ENCODE results near the gene MRTO4.
A peak's percentile ranks its signal among the peaks of the same experiment; 100 is the strongest.
"Not testable (repeated sequence)": the region's sequence is repeated elsewhere in the genome, so short reads cannot be mapped to it uniquely, and the experiment has no call there.

Gene MRTO4

DNA sequence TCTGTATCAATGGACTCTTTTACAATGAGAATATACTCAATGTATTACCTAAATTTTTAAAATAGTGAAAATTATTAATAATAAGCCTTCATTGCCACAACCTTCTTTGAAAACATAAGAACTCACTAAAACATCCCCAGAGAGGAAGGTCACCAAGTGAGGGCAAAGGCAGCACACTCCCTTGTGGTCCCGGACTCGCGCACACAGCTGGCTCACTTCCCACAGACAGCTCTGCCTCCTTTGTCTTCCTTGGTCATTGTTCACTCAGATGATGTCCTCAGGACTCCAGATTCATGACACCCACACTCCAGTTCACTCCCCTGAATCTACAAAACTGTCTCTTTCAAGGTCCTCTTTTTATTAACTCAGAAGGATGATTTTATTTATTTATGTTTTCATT, 22.4 kb upstream of the MRTO4 start:
- no peak for DNase-seq

DNA sequence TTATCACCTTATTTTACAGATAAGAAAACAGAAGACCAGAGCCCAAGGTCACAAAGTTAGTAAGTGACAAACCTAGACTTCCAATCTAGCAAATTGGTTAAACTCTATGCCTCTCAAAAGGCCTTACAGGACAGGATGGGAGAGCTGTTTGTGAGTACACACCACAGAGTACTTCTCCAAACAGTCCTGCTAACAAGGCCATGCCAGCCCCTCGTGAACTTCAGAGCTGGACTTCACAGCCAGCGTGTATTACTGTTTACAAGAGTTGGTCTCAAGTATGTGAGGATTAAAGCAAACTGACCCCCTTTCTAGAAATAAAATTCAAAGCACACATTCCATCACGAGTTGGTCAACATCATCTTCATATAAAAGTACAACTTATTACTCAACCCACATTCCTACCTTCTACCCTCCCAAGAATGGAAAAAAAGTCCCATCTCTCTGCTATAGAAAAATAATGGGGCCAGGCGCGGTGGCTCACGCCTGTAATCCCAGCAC, 21.7 kb upstream of the MRTO4 start:
- DNase-seq: no peak

DNA sequence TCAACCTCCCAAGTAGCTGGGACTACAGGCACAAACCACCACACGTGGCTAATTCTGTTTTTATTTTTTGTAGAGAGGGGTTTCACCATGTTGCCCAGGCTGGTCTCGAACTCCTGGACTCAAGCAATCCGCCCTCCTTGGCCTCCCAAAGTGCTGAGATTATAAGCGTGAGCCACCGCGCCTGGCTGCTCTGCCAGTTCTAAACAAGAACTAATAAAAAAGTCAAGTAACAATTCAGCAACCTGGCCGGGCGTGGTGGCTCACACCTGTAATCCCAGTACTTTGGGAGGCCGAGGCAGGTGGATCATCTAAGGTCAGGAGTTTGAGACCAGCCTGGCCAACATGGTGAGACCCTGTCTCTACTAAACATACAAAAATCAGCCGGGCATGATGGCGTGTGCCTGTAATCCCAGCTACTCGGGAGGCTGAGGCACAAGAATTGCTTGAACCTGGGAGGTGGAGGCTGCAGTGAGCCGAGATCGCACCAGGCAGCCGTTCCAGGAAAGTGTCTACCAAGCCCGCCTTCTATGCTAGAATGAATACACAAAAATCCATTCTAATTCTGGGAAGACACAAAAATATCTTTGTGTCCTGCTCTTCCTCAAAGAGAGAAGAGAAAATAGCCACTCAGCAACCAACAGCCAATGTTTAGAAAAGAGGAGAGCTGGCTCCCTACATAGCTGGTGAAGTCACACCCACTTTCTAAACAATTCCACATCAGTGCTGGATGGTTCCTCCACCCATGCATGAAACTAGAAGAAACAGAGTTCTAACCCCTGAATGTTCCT, 19.7 kb upstream of the MRTO4 start:
- not testable (repeated sequence) for DNase-seq

DNA sequence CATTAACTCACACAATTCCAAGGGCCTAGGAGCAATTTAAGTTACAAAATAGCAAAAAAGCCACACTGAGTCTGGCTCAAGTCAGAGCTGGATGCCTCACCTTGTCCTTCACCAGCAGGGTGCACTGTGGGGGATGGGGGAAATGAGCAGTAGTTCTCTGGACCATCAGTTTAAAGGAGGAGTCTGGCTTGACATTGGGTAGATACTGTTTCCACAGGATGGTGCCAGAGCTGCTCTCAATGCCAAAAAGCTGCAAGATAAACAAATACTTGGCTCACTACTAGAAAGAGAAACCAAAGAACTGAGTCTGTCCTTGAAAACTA, 19.1 kb upstream of the MRTO4 start:
- no peak for DNase-seq

DNA sequence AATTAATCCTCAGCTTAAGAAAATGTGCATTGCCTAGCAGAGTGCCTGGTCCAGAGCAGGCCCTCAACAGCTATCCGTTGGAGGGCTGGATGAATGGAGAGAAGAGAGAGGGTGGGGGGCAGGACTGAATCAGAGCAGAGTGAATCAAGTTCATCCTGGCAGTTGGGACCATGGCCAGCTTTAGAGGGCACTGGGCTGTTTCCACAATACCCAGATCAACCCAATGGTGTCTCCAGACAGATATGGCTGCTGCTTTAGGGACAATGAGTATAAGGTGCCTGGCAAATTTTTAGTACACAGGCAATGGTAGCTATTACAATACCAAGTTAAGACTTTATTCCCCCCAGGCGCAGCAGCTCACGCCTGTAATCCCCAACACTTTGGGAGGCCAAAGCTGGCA, 17.4 kb upstream of the MRTO4 start:
- no peak for DNase-seq

DNA sequence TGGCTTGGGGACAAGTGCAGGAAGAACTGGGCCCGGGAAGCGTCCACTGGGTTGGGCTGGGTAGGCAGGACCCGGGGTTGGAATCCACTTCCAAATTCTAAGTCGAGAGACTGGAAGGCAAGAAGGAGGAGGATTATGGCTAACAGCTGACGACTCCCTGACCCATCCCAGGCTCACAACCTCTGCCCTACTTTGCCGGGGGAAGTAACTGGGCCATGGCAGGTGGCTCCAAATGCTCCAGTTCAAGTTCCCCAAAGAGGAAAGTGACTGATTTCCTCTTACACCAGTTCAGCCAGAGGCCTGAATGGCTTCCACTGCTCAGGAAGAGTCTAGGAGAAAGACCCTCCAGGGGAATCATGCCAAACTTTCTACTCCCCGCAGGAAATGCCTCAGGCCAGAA, 11.7 kb upstream of the MRTO4 start:
- no peak for DNase-seq

DNA sequence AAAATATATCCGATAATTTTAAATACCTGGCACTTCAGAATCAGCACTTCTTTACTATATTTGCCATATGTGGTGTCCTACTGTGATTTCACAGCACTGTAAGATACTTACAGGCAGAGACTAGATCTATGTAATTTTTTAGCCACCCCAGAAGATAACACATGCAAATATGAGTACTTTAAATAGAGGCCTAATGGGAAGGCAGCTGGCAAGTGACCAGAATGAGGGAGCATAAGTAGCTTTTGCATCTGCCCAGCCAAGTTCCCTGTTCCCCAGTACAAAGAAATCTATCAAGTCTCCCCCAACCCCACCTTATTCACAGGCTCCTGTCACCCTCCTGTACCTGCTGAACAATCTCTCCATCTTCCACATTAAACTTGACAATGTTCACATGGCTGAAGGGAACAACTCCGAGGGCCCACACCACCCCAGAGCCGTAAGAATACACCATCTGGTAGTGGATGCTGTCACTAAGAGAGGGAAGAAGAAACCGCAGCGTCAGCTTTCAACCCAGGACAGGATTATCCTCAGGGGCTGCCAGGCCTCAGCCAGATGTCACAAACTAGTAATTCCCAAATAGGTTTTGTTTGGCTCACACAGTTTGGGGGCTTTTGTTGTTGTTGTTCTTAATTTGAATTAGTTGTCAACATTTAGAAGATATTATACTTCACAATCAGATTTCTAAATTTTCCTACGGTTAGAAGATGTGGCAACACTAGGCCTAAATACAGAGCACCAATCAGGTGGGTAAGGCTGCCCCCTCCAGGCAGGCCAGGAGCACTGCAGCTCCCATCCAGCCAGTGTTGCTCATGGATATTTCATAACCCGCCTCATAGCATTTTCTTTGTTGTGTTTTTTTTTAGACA, 10.7 kb upstream of the MRTO4 start:
- peak; percentile 83 for DNase-seq

DNA sequence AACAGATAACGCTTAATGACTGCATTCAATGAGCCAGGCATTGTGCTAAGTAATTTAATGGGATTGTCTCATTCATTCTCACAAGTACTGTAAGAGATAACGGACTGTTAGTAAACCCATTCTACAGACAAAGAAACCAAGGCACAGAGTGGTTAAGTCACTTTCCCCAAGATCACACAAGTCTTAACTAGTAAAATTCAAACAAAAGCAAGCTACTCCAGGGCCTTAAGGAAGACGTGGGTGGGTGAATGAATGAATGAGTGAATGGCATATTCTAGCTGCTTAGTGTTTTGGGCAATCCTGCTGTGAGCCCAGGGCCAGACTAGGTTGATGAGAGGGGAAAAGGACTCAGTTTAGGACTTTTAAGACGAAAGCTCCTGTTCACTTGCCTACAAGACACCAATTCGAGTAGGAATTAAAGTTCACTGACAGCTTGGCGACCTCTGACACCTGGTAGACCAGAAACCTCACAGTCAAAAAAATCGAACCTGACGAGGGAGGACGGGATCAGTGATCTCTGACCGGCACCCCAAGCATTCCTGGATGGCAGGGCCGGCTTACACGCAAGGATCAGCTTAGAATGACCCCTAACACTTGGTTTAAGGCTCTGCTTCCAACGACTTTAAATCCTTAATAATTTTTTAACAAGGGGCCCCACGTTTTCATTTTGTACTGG, 838 bp upstream of the MRTO4 start:
- DNase-seq: no peak

DNA sequence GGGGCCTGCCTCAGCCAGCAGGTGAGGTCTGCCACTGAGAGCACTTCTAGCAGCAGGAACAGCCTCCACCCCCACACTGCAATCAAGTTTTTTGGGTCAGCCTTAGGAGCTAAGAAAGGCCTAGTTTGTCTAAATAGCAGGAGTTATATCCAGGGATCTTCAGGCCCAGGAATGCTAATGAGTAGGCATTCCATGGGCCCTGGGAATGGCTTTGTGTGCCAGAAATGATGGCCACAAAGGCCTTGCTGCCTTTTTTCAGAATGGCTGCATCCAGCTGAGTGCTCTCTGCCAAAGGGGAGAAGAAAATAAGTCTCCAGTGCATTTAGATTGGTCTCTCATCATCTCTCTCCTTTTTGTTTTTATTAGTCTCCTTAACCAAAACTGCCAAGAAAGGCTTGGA, 2.8 kb downstream of the MRTO4 start:
- no peak for DNase-seq

DNA sequence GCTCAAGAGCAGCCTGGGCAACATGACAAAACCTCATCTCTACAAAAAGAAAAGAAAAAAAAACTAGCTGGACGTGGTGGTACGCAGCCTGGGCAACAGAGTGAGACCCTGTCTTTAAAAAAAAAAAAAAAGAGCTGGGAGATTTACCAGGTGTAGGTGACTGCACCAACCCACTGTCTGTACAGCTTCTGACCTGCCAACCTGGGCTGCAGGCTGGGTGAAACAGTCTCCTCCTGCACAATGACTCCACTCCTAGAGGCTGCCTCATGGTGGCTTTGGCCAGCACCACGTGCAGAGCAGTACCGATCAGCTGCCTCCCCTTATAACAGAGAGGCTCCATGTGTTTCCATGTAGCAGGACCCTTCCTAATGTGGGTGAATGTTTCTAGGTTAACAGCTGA, 3.7 kb downstream of the MRTO4 start:
- DNase-seq: no peak

DNA sequence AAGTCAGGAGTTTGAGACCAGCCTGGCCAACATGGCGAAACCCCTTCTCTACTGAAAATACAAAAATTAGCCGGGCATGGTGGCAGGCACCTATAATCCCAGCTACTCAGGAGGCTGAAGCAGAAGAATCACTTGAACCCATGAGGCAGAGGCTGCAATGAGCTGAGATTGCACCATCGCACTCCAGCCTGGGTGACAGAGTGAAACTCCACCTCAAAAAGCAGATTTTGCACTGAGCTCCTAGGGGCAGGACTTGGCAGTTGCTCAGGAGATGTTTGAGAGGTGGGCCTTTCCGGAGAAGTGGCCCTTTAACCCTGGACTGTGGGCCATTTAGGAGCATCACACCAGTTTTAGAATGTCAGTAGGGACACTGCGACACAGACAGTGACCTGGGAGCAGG, 4.7 kb downstream of the MRTO4 start:
- not testable (repeated sequence) for DNase-seq

DNA sequence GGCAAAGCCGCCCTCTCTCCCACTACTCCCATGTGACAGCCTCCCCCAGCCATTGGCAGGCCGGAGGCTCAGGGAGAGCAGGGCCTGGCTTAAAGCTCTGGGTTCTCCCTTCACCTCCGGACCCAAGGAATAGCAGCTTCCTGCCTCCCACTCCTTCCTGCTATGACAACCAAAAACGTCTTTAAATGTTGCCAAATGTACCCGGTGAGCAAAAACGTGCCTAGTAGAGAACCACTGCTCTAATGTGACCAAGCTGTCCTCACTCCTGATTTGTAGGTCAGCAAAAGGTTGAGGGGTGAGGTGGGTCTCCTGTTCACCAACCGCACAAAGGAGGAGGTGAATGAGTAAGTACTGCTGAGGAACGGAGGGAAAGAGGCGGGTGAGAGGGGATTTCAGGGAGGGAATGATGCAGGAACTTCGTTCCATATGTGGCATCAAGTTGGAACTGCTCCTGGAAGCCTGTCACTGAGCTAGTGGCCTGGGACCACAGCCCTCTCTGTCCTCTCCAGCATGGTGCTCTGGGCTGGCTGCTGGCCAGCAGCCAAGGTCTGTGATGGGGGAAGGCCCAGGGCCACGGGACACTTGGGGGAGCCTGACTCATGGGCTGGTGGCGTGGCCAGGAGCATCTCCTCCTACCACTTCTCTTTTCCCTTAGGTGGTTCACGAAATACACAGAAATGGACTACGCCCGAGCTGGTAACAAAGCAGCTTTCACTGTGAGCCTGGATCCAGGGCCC, 5.7 kb downstream of the MRTO4 start:
- peak; percentile 74 for DNase-seq

DNA sequence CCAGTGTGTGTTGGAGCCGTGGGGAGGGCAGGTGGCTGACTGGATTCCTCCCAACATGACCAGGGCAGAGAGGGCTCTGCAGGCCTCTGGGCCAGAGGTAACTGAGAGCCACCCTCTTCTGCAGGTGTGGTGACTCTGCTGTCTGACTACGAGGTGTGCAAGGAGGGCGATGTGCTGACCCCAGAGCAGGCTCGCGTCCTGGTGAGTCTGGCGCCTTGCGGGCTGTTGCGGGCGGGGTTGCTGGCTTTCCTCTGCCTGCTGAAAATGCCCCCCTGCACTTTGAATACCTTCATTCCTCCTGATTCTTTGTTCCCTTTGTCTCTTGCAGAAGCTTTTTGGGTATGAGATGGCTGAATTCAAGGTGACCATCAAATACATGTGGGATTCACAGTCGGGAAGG, 6.7 kb downstream of the MRTO4 start:
- DNase-seq: no peak

DNA sequence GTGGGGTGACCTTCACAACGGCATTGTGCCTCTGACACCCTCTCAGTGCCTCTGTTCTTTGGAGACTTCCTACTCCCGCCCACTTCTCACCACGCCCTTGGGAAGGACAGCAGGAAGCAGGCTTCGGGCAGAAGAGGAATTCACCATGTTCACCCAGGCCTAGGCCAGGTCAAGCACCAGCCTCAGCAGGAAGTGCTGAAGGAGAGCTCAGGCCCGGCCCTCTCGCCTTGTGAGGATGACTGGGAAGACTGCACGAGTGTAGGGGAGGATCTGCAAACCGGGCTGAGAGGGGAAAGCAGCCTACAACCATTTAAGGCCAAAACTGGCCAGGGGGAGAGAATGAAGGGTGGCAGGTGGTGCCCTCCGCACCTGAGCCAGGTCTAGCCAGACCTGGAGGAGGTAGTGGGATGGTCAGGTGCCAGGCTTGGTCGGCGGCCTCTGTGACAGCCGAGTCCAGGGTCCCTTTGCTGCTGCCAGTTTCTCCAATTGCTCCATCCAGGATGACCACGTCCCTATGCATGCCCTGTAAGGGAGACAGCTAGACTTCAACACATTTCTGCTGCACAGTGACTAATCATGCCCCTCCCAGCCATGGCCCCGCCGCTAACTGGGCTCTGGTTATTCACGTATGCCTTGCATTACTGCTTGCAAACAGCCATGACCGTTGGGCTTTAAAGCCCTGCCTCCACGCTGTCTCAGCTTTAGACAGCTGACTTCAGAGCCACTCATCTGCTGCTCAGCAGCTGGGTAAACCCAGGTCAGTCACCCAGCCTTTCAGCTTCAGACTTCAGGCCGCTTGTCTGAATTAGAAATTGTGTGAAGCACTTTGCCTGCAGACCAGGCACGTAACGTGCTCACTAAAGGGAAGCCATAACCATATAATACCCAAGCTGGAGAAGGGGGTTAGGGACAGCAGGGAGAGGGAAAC, 8.9 kb downstream of the MRTO4 start:
- DNase-seq: peak; percentile 31

DNA sequence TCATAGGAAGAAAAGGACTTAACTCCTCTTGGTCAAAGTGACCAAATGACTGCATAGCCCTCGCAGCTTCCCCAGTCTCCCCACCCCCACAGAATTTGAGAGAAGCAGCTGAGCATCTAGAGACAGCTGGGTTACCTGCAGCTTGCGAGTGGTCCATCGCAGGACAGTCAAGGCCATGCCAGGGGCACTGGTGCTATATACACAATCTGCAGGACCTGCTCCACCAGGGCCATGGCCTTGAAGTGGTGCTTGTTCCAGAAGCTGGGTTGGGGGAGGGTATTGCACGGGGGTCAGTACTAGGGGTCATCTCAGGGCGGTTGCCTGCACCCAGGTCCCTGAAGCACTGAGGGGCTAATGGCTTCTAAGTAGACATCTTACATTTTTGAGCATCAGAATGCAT, 10.4 kb downstream of the MRTO4 start:
- DNase-seq: no peak

DNA sequence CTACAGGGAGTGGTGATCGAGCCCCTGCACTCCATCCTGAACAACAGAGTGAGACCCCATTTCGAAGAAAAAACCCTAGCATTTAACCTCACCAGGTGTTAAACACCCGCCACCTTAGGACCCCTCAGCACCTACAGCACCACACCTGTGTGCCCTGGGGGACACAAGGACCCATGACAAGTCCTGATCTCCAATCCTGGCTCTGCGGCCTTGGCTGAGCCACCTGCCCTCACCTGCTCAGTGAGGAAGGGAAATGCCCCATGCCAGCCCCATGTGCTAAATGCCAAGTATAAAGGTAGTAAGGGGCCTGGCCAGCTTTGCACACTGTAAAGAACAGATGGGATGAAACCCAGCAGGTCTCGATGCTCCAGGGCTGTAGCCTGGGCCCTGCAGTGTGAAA, 11.1 kb downstream of the MRTO4 start:
- no peak for DNase-seq

DNA sequence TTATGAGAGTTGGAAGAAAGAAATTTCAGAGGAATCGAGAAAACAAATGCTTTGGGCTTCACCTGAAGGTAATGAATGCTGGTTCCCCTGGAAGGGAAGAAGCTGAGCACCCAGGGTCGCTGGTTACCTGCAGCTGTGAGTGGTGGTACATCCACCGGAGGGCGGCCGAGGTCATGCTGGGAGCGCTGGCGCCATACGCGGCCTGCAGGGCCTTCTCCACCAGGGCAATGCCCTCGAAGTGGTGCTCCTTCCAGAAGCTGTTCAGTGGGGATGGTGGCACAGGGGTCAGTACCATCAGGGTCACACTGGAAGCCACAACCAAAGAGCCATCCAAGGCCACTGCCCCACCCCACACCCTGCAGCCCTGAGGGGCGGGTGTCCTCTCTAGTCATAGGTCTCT, 16.8 kb downstream of the MRTO4 start:
- no peak for DNase-seq

DNA sequence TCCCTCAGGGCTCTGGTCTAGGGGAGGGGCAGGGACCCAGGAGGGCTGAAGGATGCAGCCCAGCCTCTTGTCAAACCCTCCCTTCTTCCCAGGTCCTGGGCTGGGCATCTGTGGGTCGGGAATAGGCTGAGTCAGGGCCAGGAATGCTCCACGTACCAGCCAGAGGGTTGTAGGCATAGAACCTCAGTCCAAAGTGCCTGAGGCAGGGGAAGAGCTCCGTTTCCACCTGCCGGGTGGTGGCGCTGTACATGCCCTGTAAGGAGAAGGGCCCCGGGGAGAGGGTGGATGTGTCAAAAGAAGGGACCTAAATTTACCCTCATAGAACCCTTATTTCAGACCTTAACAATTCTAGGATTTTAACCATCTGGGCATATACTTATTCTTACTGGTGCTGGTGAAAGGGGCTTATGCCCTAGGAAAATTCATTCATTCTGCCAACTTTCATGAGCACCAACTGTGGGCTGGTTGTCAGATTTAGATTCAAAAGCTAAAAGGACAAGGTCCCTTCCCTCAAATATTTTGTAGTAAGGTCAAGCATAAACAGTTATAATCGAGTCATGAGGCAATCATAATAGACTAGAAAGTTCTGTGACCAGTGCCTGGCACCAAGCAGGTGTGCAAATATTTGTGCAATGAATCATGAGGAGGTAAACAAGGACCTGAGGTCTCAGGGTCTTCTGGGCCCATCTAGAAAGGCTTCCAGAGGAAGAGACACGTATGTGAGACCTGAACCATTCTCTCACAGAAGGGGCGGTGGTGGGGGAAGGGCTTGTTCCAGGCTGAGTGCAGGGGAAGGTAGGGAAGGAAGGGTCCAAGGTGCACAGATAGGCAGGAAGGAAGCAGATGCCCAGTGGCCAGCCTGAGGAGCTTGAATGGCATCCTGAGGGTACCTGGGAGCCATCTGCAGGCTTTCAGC, 18.1 kb downstream of the MRTO4 start:
- not testable (repeated sequence) for DNase-seq

DNA sequence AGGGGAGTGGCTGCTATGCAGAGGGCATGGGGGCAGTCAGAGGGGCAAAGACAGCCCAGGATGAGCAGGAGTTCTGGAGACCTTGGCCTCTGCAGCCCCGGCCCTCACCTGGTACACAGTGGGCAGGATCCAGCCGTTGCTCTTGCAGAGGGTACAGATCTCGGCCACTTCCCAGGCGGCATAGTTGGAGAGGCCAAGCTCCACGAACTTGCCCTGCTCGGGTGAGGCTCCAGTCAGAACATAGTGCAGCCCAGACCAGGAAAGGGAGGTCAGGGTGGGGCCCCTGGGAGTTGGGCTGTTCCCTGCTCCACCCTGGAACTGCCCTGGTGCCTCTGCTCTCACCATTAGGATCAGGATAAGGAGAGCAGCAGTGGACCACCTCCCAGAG, 18.7 kb downstream of the MRTO4 start:
- not testable (repeated sequence) for DNase-seq

DNA sequence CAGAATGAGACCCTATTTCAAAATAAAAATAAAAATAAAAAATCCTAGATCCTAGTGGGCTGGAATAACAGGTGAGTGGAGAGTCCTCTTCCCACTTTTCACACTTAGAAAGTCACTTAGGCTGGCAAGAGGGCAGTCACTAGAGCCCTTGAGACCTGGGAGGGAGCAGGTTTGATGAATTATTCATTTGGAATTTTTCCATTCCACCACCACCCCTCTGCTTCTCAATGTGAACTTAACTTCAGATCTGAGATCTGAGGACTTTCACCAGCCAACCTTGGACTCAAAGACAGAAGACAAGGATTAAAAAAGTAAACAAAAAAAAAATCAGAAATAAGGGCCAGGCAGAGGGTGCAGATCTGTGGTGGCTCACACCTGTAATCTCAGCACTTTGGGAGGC, 20.5 kb downstream of the MRTO4 start:
- DNase-seq: no peak
